Lower leg skin (tissue), 3 donors: Measurements from ENCODE around the gene CTBP2.

Source experiments
- CTCF ChIP-seq, 3 donors: fragments of 450-650 bp; IDR thresholded peaks; one replicate each; pipeline ENCODE4 v1.5.1; 2016; ENCODE audit warnings: antibody characterized with exemption in 3 of 3, mild to moderate bottlenecking in 3 of 3, moderate library complexity in 2 of 3
- POLR2A ChIP-seq, 2 donors: fragments of 450-650 bp; IDR thresholded peaks; one replicate each; pipeline ENCODE4 v1.6.1; 2016 to 2017; ENCODE audit warnings: antibody characterized with exemption in 2 of 2, mild to moderate bottlenecking in 1 of 2, moderate library complexity in 1 of 2

GRCh38 chr10:125105706-125106255 lies 54.6 kb downstream of the CTBP2 start:
- TF ChIP-seq CTCF (IDR thresholded peaks at IDR 0.05) (no peak), POLR2A (IDR thresholded peaks at IDR 0.05) (no peak)
